HL-60 (cell line): Measurements from ENCODE around the gene CD48.

Experiments used
- DNase-seq, 2 experiments: peaks; one replicate each; pipeline ENCODE4 v3.0.0-alpha.2; 2010 to 2020; ENCODE audit warnings: low read depth in 1 of 2, low spot score in 1 of 2
- H3K27ac ChIP-seq: fragments of 250-450 bp; sonication (Bioruptor Pico); replicated peaks from 2 replicates; pipeline ENCODE4 v1.5.1; 2020; ENCODE audit warnings: mild to moderate bottlenecking, moderate library complexity
- H3K27me3 ChIP-seq: fragments of 250-450 bp; sonication (Bioruptor Pico); 2 replicates; pipeline ENCODE4 v1.5.1; 2021; ENCODE audit warnings: mild to moderate bottlenecking, moderate library complexity; ENCODE audit not compliant: insufficient read depth, poor library complexity, severe bottlenecking
- H3K4me3 ChIP-seq: replicated peaks from 2 replicates; pipeline ENCODE4 v1.5.1; 2011; ENCODE audit warnings: mild to moderate bottlenecking, control low read depth, low read length; ENCODE audit not compliant: insufficient read depth
- CTCF ChIP-seq: IDR thresholded peaks from one replicate; pipeline ENCODE4 v1.5.1; 2011; ENCODE audit warnings: low read length, control low read depth, inconsistent platforms; ENCODE audit not compliant: insufficient read depth
- GABPA ChIP-seq: IDR thresholded peaks from 2 replicates; pipeline ENCODE4 v1.6.1; 2012; ENCODE audit warnings: low read depth
- POLR2AphosphoS5 ChIP-seq: IDR thresholded peaks from 2 replicates; pipeline ENCODE4 v1.6.1; 2012; ENCODE audit warnings: low read depth
- REST ChIP-seq: IDR thresholded peaks from 2 replicates; pipeline ENCODE4 v1.6.1; 2012; ENCODE audit warnings: low read depth; ENCODE audit not compliant: insufficient replicate concordance
- SPI1 ChIP-seq: IDR thresholded peaks from 2 replicates; pipeline ENCODE4 v1.6.1; 2012; ENCODE audit warnings: low read depth, mild to moderate bottlenecking, borderline replicate concordance

CD48 gene

GRCh38 chr1:160642281-160642644, 69.4 kb downstream of the CD48 start:
- Histone ChIP-seq H3K4me3 (no peak overlapping the region), H3K27ac (no peak overlapping the region), H3K27me3 (no peaks in the 10 kb centered on the region)
- DNase-seq: no peak
- TF ChIP-seq REST: no peak
- TF ChIP-seq CTCF: no peak
- TF ChIP-seq GABPA: no peak
- TF ChIP-seq SPI1: no peak
- no peak for TF ChIP-seq POLR2AphosphoS5

GRCh38 chr1:160641323-160642280, 70.0 kb downstream of the CD48 start:
- TF ChIP-seq SPI1: peak; percentile 81
- TF ChIP-seq CTCF: no peak
- no peak overlapping the region for H3K4me3 ChIP-seq
- no peak for DNase-seq
- no peak overlapping the region for H3K27ac ChIP-seq
- no peaks in the 10 kb centered on the region for H3K27me3 ChIP-seq

- TF ChIP-seq POLR2AphosphoS5 (no peak), CTCF (no peak), REST (no peak), SPI1 (no peak), GABPA (no peak)
- H3K4me3 ChIP-seq: no peak overlapping the region
- H3K27ac ChIP-seq: no peak overlapping the region
- H3K27me3 ChIP-seq: no peaks in the 10 kb centered on the region
- DNase-seq: no peak
Measured at GRCh38 chr1:160640359-160641123, 71.1 kb downstream of the CD48 start.
